Upper lobe of right lung (tissue), 1 donor: ENCODE data around the gene SMR3A. TPM values are rescaled to one million over a fixed set of nuclear protein-coding genes. Genes with fewer than 3 reads are reported as not detected.

Experiments
- ATAC-seq: fragments of 200-7000 bp; cut with Tn5 transposase; one replicate; pipeline ENCODE4 v1.9.1; 2020; ENCODE audit warnings: mild to moderate bottlenecking, moderate library complexity
- DNase-seq: peaks from one replicate; pipeline ENCODE4 v3.0.0-alpha.2; 2020
- H3K27ac ChIP-seq: fragments of 200-600 bp; one replicate; pipeline ENCODE4 v1.8.0; 2022
- H3K27me3 ChIP-seq: fragments of 200-600 bp; one replicate; pipeline ENCODE4 v1.8.0; 2022; ENCODE audit warnings: mild to moderate bottlenecking
- H3K36me3 ChIP-seq: fragments of 200-600 bp; one replicate; pipeline ENCODE4 v1.8.0; 2022
- H3K4me1 ChIP-seq: fragments of 200-600 bp; one replicate; pipeline ENCODE4 v1.8.0; 2022
- H3K4me3 ChIP-seq: fragments of 200-600 bp; one replicate; pipeline ENCODE4 v1.8.0; 2022; ENCODE audit warnings: mild to moderate bottlenecking
- H3K9me3 ChIP-seq: fragments of 200-600 bp; one replicate; pipeline ENCODE4 v1.8.0; 2022
- intact Hi-C: fragments of 100-400 bp; cut with DNase I; formaldehyde crosslinking; loops from one replicate; pipeline ENCODE4 v1.11.0; 2022
- total RNA-seq: library from RNA; stranded (reverse); fragmentation: NEBNext Ultra II Directional; extraction: Animal tissue kit (Norgen Biotek cat#: 25700); gene quantifications from one replicate; pipeline ENCODE4 v1.2.1, GENCODE V29; 2021
- TF ChIP-seq, protein P1 (sequence below): fragments of 200-600 bp; IDR thresholded peaks from one replicate; pipeline ENCODE4 v1.8.0; 2022; ENCODE audit warnings: antibody characterized with exemption
- donor health status: DM: no; HTN: yes; CAD: no; lungs with severe emphysema.

Gene SMR3A
- total RNA-seq, 1 donor from 2014 or later, result not detected

DNA sequence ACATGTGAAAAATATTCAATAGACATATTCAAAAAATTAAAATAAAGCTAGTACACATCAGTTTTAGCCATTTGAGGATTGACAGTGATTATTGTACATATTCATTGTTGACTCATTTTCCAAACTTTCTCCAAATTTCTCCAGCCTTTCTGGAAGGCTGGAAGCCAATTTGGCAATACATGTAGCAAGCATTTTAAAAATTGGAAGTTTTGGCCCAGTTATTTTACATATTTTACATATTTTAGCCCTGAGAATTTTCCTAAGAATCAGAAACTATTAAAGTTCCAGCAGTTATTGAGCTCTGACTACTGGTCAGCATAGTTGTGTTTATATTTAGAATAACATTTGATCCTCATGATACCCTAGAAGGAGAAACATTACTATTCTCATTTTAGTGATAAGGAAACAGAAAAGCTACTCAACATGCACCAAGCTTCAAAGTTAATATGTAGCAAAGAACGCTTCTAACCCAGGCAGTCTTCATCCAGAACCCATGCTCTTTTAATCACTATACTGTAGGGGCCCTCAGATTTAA is 22.6 kb upstream of the SMR3A start:
- no peaks in the 10 kb centered on the region for H3K9me3 ChIP-seq
- H3K36me3 ChIP-seq, result no peaks in the 10 kb centered on the region
- no peaks in the 10 kb centered on the region for H3K27me3 ChIP-seq
- intact Hi-C loops, result no loop called here
- H3K27ac ChIP-seq, result no peak overlapping the region
- no peak for DNase-seq
- ATAC-seq, result no peak
- no peaks in the 10 kb centered on the region for H3K4me1 ChIP-seq
- H3K4me3 ChIP-seq, result no peak overlapping the region
- TF ChIP-seq, protein P1, sequence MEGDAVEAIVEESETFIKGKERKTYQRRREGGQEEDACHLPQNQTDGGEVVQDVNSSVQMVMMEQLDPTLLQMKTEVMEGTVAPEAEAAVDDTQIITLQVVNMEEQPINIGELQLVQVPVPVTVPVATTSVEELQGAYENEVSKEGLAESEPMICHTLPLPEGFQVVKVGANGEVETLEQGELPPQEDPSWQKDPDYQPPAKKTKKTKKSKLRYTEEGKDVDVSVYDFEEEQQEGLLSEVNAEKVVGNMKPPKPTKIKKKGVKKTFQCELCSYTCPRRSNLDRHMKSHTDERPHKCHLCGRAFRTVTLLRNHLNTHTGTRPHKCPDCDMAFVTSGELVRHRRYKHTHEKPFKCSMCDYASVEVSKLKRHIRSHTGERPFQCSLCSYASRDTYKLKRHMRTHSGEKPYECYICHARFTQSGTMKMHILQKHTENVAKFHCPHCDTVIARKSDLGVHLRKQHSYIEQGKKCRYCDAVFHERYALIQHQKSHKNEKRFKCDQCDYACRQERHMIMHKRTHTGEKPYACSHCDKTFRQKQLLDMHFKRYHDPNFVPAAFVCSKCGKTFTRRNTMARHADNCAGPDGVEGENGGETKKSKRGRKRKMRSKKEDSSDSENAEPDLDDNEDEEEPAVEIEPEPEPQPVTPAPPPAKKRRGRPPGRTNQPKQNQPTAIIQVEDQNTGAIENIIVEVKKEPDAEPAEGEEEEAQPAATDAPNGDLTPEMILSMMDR, result no peak

- no peak for DNase-seq
- H3K4me1 ChIP-seq, result no peaks in the 10 kb centered on the region
- TF ChIP-seq, protein P1, result no peak
- ATAC-seq, result no peak
- H3K27me3 ChIP-seq, result no peaks in the 10 kb centered on the region
- H3K4me3 ChIP-seq, result no peak overlapping the region
- H3K9me3 ChIP-seq, result no peaks in the 10 kb centered on the region
- no peak overlapping the region for H3K27ac ChIP-seq
- intact Hi-C loops, result no loop called here
- no peaks in the 10 kb centered on the region for H3K36me3 ChIP-seq
Observed at GRCh38 chr4:70356185-70356584, 4.4 kb upstream of the SMR3A start.

DNA sequence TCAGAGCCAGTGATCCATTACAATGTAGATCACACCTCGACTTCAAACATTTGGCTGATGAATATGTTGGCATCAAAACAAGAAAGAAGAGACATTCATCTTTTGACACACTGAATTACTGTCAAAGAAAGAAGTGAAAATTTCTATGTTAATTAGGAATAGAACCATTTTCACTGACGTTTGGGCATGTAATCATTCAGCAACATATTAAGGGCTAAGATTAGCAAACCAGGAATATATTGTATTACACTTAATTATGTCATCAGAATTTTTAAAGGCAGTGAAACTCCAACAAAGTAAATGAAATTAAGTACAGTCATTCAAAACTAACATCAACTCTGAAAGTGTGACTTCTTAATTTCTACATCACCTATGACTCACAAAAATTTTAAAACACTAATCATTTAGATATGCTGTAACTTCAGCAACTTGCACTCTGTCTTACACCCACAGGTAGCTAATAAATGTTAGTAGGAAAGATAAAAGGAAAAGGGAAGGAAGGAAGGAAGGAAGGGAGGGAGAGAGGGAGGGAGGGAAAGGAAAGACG is 1.4 kb upstream of the SMR3A start:
- DNase-seq, result no peak
- H3K27ac ChIP-seq, result no peak overlapping the region
- H3K36me3 ChIP-seq, result no peaks in the 10 kb centered on the region
- H3K4me3 ChIP-seq, result no peak overlapping the region
- no peak for ATAC-seq
- H3K4me1 ChIP-seq, result no peaks in the 10 kb centered on the region
- H3K27me3 ChIP-seq, result no peaks in the 10 kb centered on the region
- intact Hi-C loops, result no loop called here
- TF ChIP-seq, protein P1, result no peak
- H3K9me3 ChIP-seq, result no peaks in the 10 kb centered on the region

DNA sequence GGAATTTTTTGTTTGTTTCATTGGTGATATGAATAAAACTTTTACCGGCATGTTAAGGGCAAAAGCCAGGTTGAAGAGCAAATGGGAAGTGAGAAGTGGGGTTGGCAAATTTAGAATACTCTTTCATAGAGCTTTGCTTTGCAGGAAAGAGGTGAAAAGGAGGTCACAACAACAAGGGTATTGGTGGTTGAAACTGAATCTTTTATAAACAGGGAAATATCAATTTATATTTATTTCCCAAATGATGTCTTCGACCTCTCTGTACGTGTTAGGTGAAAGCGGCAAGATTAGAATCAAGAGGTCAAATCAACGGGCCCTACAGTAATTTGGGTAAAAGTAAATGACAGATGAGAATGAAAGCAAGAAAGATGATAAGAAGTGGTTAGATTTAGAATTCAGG is 3.4 kb downstream of the SMR3A start:
- no peaks in the 10 kb centered on the region for H3K9me3 ChIP-seq
- intact Hi-C loops, result no loop called here
- no peaks in the 10 kb centered on the region for H3K36me3 ChIP-seq
- no peak overlapping the region for H3K4me3 ChIP-seq
- H3K27ac ChIP-seq, result no peak overlapping the region
- no peak for DNase-seq
- no peaks in the 10 kb centered on the region for H3K4me1 ChIP-seq
- TF ChIP-seq, protein P1, result no peak
- no peak for ATAC-seq
- H3K27me3 ChIP-seq, result no peaks in the 10 kb centered on the region

- DNase-seq, result no peak
- H3K27ac ChIP-seq, result no peak overlapping the region
- TF ChIP-seq, protein P1, result no peak
Observed at GRCh38 chr4:70365479-70365878, 4.9 kb downstream of the SMR3A start.

GRCh38 chr4:70367813-70368212 is 7.3 kb downstream of the SMR3A start:
- TF ChIP-seq, protein P1, result no peak
- no peak for DNase-seq
- intact Hi-C loops, result no loop called here

More at GRCh38 chr4:70365479-70365878, 4.9 kb downstream of the SMR3A start:
- Histone ChIP-seq H3K4me3 (no peak overlapping the region), H3K4me1 (no peaks in the 10 kb centered on the region), H3K27me3 (no peaks in the 10 kb centered on the region), H3K36me3 (no peaks in the 10 kb centered on the region), H3K9me3 (no peaks in the 10 kb centered on the region)
- ATAC-seq, result no peak
- intact Hi-C loops, result no loop called here

More at GRCh38 chr4:70367813-70368212, 7.3 kb downstream of the SMR3A start:
- Histone ChIP-seq H3K4me1 (no peaks in the 10 kb centered on the region), H3K4me3 (no peak overlapping the region), H3K27ac (no peak overlapping the region), H3K36me3 (no peaks in the 10 kb centered on the region), H3K9me3 (no peaks in the 10 kb centered on the region), H3K27me3 (no peaks in the 10 kb centered on the region)
- no peak for ATAC-seq
